Gastrocnemius medialis (tissue), 4 donors: Measurements from ENCODE around the gene DDX21. TPM values are rescaled to one million over a fixed set of nuclear protein-coding genes. Genes with fewer than 3 reads are reported as not detected.

ENCODE experiments used
- ATAC-seq, 2 donors: fragments of 150-250 bp; one replicate each; pipeline ENCODE4 v1.9.1; 2016
- DNase-seq, 2 donors: peaks; one replicate each; pipeline ENCODE4 v3.0.0-alpha.2; 2019
- H3K27ac ChIP-seq, 4 donors: fragments of 200-600 bp; sonication (generic); 1 replicate in 1 of 4; 2 replicates in 3 of 4; pipeline ENCODE4 v1.5.1; 2016 to 2018; ENCODE audit warnings: mild to moderate bottlenecking in 2 of 4, moderate library complexity in 1 of 4
- H3K27me3 ChIP-seq, 3 donors: fragments of 200-600 bp; sonication (generic) in 2 of 3; 1 replicate in 1 of 3; 2 replicates in 2 of 3; pipeline versions ENCODE4 v1.5.1 to v1.6.0; 2016 to 2019; ENCODE audit warnings: mild to moderate bottlenecking in 1 of 3, moderate library complexity in 1 of 3
- H3K36me3 ChIP-seq, 2 donors: fragments of 200-600 bp; sonication (generic) in 1 of 2; one replicate each; pipeline ENCODE4 v1.5.1; 2017 to 2018
- H3K4me1 ChIP-seq, 2 donors: fragments of 200-600 bp; sonication (generic) in 1 of 2; one replicate each; pipeline ENCODE4 v1.5.1; 2016 to 2017; ENCODE audit warnings: mild to moderate bottlenecking in 2 of 2
- H3K4me3 ChIP-seq, 4 donors: fragments of 200-600 bp; sonication (generic) in 3 of 4; 1 replicate in 1 of 4; 2 replicates in 3 of 4; pipeline ENCODE4 v1.5.1; 2016 to 2019; ENCODE audit warnings: mild to moderate bottlenecking in 2 of 4
- H3K9me3 ChIP-seq, 3 donors: fragments of 200-600 bp; sonication (generic) in 2 of 3; 1 replicate in 1 of 3; 2 replicates in 2 of 3; pipeline ENCODE4 v1.5.1; 2016 to 2019
- POLR2A ChIP-seq, 2 donors: fragments of 450-650 bp; IDR thresholded peaks; one replicate each; pipeline ENCODE4 v1.6.1; 2017; ENCODE audit warnings: antibody characterized with exemption in 2 of 2, mild to moderate bottlenecking in 2 of 2, moderate library complexity in 2 of 2
- in situ Hi-C, 4 donors: fragments of 200-750 bp; cut with MboI; loops; one replicate each; pipeline versions ENCODE4 v1.15.0 to v1.8.0; 2017; ENCODE audit warnings: low sequenced_read_pairs in 4 of 4
- intact Hi-C: fragments of 100-400 bp; cut with DNase I; formaldehyde crosslinking; loops from one replicate; pipeline ENCODE4 v1.15.1; 2023; ENCODE audit warnings: low total_unique reads
- total RNA-seq, 4 donors: library from RNA; depleted of rRNA; stranded (reverse); fragments of >200 nt; gene quantifications; one replicate each; pipeline versions ENCODE4 v1.1.0 to v1.2.3, GENCODE V29; 2016
- TF ChIP-seq, protein P1 (sequence below), 5 experiments: fragments of 450-650 bp in 3 of 5; fragments of 200-600 bp in 2 of 5; sonication (generic) in 2 of 5; IDR thresholded peaks in 4 of 5; conservative IDR thresholded peaks in 1 of 5; 1 replicate in 4 of 5; 2 replicates in 1 of 5; pipeline ENCODE4 v1.5.1; 2016 to 2019; ENCODE audit warnings: antibody characterized with exemption in 5 of 5, mild to moderate bottlenecking in 3 of 5, moderate library complexity in 3 of 5

The DDX21 gene
- total RNA-seq, 4 donors from 2014 or later = 44.4 to 66.8 (median 53.7) TPM

DNA sequence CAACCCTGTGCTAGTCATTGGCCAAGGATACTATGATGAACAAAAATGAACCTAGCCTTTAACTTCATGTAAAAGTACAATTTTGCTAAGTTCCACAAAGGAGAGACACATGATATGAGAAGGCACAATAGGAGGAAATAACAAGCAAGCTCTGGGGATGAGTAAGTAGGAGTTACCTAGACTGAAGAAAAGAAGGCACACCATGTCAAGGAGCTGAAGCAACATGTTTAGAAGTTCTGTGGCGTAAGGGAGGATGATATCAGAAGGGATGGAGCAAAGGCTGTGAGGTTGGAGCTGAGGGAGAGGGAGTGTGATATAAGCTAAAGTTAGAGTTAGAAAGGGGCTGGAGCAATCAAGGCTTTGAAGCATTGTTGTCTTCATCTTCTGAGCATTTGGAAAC is 58.2 kb downstream of the DDX21 start:
- no peaks in the 10 kb centered on the region for H3K4me1 ChIP-seq
- peaks cover 0 to 64% of the 10 kb centered on the region in 2 donors for H3K36me3 ChIP-seq
- no peak for DNase-seq
- H3K27me3 ChIP-seq = no peaks in the 10 kb centered on the region
- H3K9me3 ChIP-seq = no peaks in the 10 kb centered on the region
- in situ Hi-C loops (no loop called here), intact Hi-C loops (no loop called here)
- H3K27ac ChIP-seq = no peak overlapping the region
- no peak for TF ChIP-seq POLR2A (IDR thresholded peaks at IDR 0.05)
- TF ChIP-seq, protein P1, sequence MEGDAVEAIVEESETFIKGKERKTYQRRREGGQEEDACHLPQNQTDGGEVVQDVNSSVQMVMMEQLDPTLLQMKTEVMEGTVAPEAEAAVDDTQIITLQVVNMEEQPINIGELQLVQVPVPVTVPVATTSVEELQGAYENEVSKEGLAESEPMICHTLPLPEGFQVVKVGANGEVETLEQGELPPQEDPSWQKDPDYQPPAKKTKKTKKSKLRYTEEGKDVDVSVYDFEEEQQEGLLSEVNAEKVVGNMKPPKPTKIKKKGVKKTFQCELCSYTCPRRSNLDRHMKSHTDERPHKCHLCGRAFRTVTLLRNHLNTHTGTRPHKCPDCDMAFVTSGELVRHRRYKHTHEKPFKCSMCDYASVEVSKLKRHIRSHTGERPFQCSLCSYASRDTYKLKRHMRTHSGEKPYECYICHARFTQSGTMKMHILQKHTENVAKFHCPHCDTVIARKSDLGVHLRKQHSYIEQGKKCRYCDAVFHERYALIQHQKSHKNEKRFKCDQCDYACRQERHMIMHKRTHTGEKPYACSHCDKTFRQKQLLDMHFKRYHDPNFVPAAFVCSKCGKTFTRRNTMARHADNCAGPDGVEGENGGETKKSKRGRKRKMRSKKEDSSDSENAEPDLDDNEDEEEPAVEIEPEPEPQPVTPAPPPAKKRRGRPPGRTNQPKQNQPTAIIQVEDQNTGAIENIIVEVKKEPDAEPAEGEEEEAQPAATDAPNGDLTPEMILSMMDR (IDR thresholded peaks at IDR 0.05 in 4 of 5, conservative IDR thresholded peaks at IDR 0.05 in 1 of 5) = no peak
- ATAC-seq = no peak
- no peak overlapping the region for H3K4me3 ChIP-seq

DNA sequence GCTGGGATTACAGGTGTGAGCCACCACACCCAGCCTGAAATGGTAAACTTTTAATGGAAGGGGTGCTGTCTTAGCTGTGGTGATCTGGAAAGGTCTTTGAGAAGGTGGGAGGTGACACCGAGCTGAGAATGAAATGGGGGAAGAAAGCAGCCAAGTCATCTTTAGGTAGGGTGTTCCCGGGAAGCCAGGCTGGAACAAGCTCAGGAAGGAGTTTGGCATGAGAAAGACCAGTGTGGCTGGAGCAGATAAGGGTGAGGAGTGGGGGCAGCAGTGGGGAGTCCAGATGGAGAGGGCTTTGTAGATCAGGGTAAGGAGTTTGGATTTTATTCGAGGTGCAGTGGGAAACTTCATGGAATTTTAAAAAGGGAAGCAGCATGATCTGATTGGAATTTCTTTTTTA is 62.6 kb downstream of the DDX21 start:
- H3K27me3 ChIP-seq = no peaks in the 10 kb centered on the region
- DNase-seq (no peak), ATAC-seq (no peak)
- no peak overlapping the region for H3K27ac ChIP-seq
- no peak overlapping the region for H3K4me3 ChIP-seq
- H3K4me1 ChIP-seq = no peaks in the 10 kb centered on the region
- in situ Hi-C loops = no loop called here
- no peaks in the 10 kb centered on the region for H3K9me3 ChIP-seq
- peaks cover 0 to 44% of the 10 kb centered on the region in 2 donors for H3K36me3 ChIP-seq
- intact Hi-C loops = no loop called here
- TF ChIP-seq, protein P1 (IDR thresholded peaks at IDR 0.05 in 4 of 5, conservative IDR thresholded peaks at IDR 0.05 in 1 of 5) = no peak
- TF ChIP-seq POLR2A (IDR thresholded peaks at IDR 0.05) = no peak

DNA sequence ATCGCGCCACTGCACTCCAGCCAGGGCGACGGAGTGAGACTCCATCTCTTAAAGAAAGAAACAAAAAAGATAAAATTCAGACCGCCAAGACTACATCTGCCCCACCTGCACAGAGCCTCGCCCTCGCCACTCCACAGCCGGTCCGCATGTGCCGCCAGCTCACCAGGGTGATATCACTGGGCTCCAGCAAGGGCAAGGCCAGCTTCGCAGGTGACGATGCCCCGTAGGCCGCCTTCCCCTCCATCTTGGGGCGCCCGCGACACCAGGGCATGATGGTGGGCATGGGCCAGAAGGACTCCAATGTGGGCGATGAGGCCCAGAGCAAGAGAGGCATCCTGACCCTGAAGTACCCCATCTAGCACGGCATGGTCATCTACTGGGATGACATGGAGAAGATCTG is 66.6 kb downstream of the DDX21 start:
- Histone ChIP-seq H3K36me3 (peaks cover 0 to 10% of the 10 kb centered on the region in 2 donors), H3K4me1 (no peaks in the 10 kb centered on the region), H3K27me3 (no peaks in the 10 kb centered on the region), H3K27ac (no peak overlapping the region), H3K4me3 (no peak overlapping the region), H3K9me3 (no peaks in the 10 kb centered on the region)
- intact Hi-C loops = no loop called here
- ATAC-seq = no peak
- in situ Hi-C loops = no loop called here
- DNase-seq = no peak
- TF ChIP-seq POLR2A (IDR thresholded peaks at IDR 0.05) = no peak
- TF ChIP-seq, protein P1 (IDR thresholded peaks at IDR 0.05 in 4 of 5, conservative IDR thresholded peaks at IDR 0.05 in 1 of 5) = no peak

GRCh38 chr10:69025370-69025896 is 69.5 kb downstream of the DDX21 start:
- no peak overlapping the region for H3K4me3 ChIP-seq
- ATAC-seq (no peak), DNase-seq (no peak)
- no peaks in the 10 kb centered on the region for H3K27me3 ChIP-seq
- TF ChIP-seq, protein P1 (IDR thresholded peaks at IDR 0.05 in 4 of 5, conservative IDR thresholded peaks at IDR 0.05 in 1 of 5) = no peak
- TF ChIP-seq POLR2A (IDR thresholded peaks at IDR 0.05) = no peak
- H3K9me3 ChIP-seq = no peaks in the 10 kb centered on the region
- no peak overlapping the region for H3K27ac ChIP-seq
- in situ Hi-C loops (no loop called here), intact Hi-C loops (no loop called here)
- no peaks in the 10 kb centered on the region for H3K36me3 ChIP-seq
- no peaks in the 10 kb centered on the region for H3K4me1 ChIP-seq

- Histone ChIP-seq H3K9me3 (no peaks in the 10 kb centered on the region), H3K4me3 (no peak overlapping the region), H3K36me3 (no peaks in the 10 kb centered on the region), H3K4me1 (no peaks in the 10 kb centered on the region), H3K27me3 (no peaks in the 10 kb centered on the region), H3K27ac (no peak overlapping the region)
- DNase-seq (no peak), ATAC-seq (no peak)
- intact Hi-C loops (no loop called here), in situ Hi-C loops (no loop called here)
- no peak for TF ChIP-seq POLR2A (IDR thresholded peaks at IDR 0.05)
- TF ChIP-seq, protein P1 (IDR thresholded peaks at IDR 0.05 in 4 of 5, conservative IDR thresholded peaks at IDR 0.05 in 1 of 5) = no peak
Measured at GRCh38 chr10:69033256-69033655, 77.3 kb downstream of the DDX21 start.
